ENCODE results near the gene TM4SF1. TPM values are rescaled to one million over a fixed set of nuclear protein-coding genes. Genes with fewer than 3 reads are reported as not detected.

The TM4SF1 gene
- total RNA-seq, 2 donors from 2014 or later = 92.0 to 142 TPM

GRCh38 chr3:149324332-149324731 is 53.1 kb downstream of the TM4SF1 start:
- Histone ChIP-seq H3K4me1 (replicated peaks) (no peaks in the 10 kb centered on the region), H3K4me3 (no peak overlapping the region), H3K27ac (no peak overlapping the region), H3K9me3 (no peaks in the 10 kb centered on the region), H3K27me3 (replicated peaks; ENCODE audit: insufficient read depth) (no peaks in the 10 kb centered on the region), H3K36me3 (no peaks in the 10 kb centered on the region)
- intact Hi-C loops (cut with DNase I) = no loop called here
- TF ChIP-seq POLR2A (IDR thresholded peaks at IDR 0.05) (no peak), CTCF (IDR thresholded peaks at IDR 0.05) (no peak), POLR2AphosphoS5 (IDR thresholded peaks at IDR 0.05) (no peak)
- no peak for DNase-seq (ENCODE audit: low spot score)

DNA sequence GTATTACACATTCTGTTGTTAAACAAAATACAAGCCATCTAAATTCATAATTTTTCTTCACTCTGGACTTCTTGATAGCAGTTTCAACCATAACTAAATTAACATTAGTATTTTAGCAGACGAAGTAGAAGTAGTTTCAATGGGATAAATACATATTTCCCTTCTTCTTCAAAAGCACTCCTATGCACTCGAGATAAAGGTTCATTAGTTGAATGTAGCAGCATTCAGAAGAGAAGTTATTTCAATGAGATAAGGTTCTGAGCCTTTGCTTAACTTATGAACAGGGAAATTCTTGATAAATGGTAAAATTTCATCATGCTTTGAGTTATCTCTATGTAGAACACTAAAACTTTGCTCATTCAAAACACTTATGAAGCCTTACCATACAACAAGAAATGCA is 55.8 kb downstream of the TM4SF1 start:
- 88% methylated on average over 2 of the region's 2 CpGs for WGBS
- H3K9me3 ChIP-seq = no peaks in the 10 kb centered on the region
- no peaks in the 10 kb centered on the region for H3K27me3 ChIP-seq (replicated peaks; ENCODE audit: insufficient read depth)
- no peak overlapping the region for H3K27ac ChIP-seq
- DNase-seq (ENCODE audit: low spot score) = no peak
- TF ChIP-seq CTCF (IDR thresholded peaks at IDR 0.05) (no peak), POLR2AphosphoS5 (IDR thresholded peaks at IDR 0.05) (no peak)
- H3K4me3 ChIP-seq = no peak overlapping the region
- no peaks in the 10 kb centered on the region for H3K4me1 ChIP-seq (replicated peaks)
- no peaks in the 10 kb centered on the region for H3K36me3 ChIP-seq
- intact Hi-C loops (cut with DNase I) = no loop called here

DNA sequence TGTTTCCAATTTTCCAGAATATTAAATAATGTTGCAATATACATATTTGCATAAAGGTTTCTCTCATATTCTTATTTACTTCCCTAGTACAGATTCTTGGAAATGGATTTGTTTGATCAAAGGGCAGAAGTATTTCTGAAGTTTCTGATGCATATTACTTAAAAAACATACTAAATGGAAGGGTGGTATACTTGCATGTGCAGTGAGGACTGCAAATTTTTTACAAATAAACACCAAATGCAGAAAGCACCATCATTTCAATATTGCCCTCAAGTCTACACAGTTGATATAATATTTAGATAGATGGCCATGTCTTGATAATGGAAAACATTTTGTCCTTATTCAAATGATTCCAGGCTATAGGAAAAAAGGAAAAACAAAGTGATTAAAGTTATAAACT is 56.3 kb downstream of the TM4SF1 start:
- no peaks in the 10 kb centered on the region for H3K27me3 ChIP-seq (replicated peaks; ENCODE audit: insufficient read depth)
- H3K36me3 ChIP-seq = no peaks in the 10 kb centered on the region
- intact Hi-C loops (cut with DNase I) = no loop called here
- H3K4me3 ChIP-seq = no peak overlapping the region
- no peaks in the 10 kb centered on the region for H3K4me1 ChIP-seq (replicated peaks)
- H3K9me3 ChIP-seq = no peaks in the 10 kb centered on the region
- no peak for DNase-seq (ENCODE audit: low spot score)
- TF ChIP-seq POLR2AphosphoS5 (IDR thresholded peaks at IDR 0.05) = no peak
- no peak for TF ChIP-seq CTCF (IDR thresholded peaks at IDR 0.05)
- TF ChIP-seq POLR2A (IDR thresholded peaks at IDR 0.05) = no peak
- H3K27ac ChIP-seq = no peak overlapping the region

- Histone ChIP-seq H3K9me3 (no peaks in the 10 kb centered on the region), H3K36me3 (no peaks in the 10 kb centered on the region), H3K4me3 (no peak overlapping the region), H3K27me3 (replicated peaks; ENCODE audit: insufficient read depth) (no peaks in the 10 kb centered on the region), H3K27ac (no peak overlapping the region), H3K4me1 (replicated peaks) (no peaks in the 10 kb centered on the region)
- intact Hi-C loops (cut with DNase I) = no loop called here
- TF ChIP-seq POLR2AphosphoS5 (IDR thresholded peaks at IDR 0.05) (no peak), POLR2A (IDR thresholded peaks at IDR 0.05) (no peak), CTCF (IDR thresholded peaks at IDR 0.05) (no peak)
- DNase-seq (ENCODE audit: low spot score) = no peak
- WGBS = 69% methylated on average over 3 of the region's 3 CpGs
These were observed 57.7 kb downstream of the TM4SF1 start for GRCh38 chr3:149319750-149320149.

Other genes with a start within 250 kb of the TM4SF1 start
- 10 to 100 TPM; 17.6 to 25.2 TPM for gene HPS3, start 248.0 kb downstream of the TM4SF1 start, total RNA-seq
- 10 to 100 TPM; 15.2 to 32.6 TPM for gene CP, start 155.8 kb downstream of the TM4SF1 start, total RNA-seq
- gene TM4SF18, start 44.0 kb downstream of the TM4SF1 start, total RNA-seq = 1 to 10 TPM; 4.3 to 4.9 TPM
- gene TM4SF4, start 97.0 kb upstream of the TM4SF1 start, total RNA-seq = not detected

All from prostate gland (tissue), 2 donors.